Bronchial epithelial cell (primary cell): Measurements from ENCODE around the gene CTDSPL. TPM values are rescaled to one million over a fixed set of nuclear protein-coding genes. Genes with fewer than 3 reads are reported as not detected.

Experiments
- DNase-seq: peaks from one replicate; pipeline ENCODE4 v3.0.0-alpha.2; 2010; ENCODE audit warnings: low read depth
- FAIRE-seq: peaks from 2 replicates; lab custom pipeline; 2011; peaks lifted over from hg19 to GRCh38; lab: Jason Lieb, UNC
- H3K27me3 ChIP-seq: 2 replicates; pipeline ENCODE4 v1.5.1; 2011; ENCODE audit warnings: low read length; ENCODE audit not compliant: control insufficient read depth, insufficient read depth
- H3K36me3 ChIP-seq: 2 replicates; pipeline ENCODE4 v1.5.1; 2011; ENCODE audit warnings: low read length; ENCODE audit not compliant: control insufficient read depth, insufficient read depth
- H3K4me3 ChIP-seq: 2 replicates; pipeline ENCODE4 v1.5.1; 2011; ENCODE audit warnings: mild to moderate bottlenecking, low read depth, low read length, control low read depth
- total RNA-seq: library from RNA; depleted of rRNA; stranded (reverse); fragments of >200 nt; gene quantifications from 2 replicates; pipeline ENCODE4 v1.2.1, GENCODE V29; 2014
- TF ChIP-seq, protein P1 (sequence below): IDR thresholded peaks from 2 replicates; pipeline ENCODE4 v1.5.1; 2011; ENCODE audit warnings: mild to moderate bottlenecking, moderate library complexity, low read length, control low read depth, inconsistent platforms; ENCODE audit not compliant: insufficient read depth, severe bottlenecking

CTDSPL gene
- total RNA-seq, 1 donor from 2014 or later = 80.6 TPM

DNA sequence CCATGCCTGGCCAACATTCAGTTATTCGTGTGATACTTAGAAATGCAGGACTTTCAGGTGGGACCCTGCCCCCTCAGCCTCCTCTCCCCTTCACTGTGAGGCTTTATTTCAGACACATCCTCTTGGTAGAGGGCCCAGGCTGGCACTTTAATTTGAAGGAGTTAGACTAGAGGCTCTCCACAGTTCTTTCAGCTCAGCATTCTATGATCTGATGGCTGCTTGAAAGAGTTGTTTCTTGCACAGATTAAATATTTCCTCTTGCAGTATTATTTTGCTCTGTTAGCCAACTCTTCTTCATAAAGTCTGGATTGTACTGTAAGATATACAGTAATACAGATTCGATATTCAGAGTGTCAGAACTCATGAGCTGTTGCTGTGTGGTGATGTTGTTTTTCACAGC, 35.1 kb downstream of the CTDSPL start:
- FAIRE-seq = no peak
- Histone ChIP-seq H3K27me3 (no peaks in the 10 kb centered on the region), H3K4me3 (no peak overlapping the region), H3K36me3 (no peaks in the 10 kb centered on the region)
- TF ChIP-seq, protein P1, sequence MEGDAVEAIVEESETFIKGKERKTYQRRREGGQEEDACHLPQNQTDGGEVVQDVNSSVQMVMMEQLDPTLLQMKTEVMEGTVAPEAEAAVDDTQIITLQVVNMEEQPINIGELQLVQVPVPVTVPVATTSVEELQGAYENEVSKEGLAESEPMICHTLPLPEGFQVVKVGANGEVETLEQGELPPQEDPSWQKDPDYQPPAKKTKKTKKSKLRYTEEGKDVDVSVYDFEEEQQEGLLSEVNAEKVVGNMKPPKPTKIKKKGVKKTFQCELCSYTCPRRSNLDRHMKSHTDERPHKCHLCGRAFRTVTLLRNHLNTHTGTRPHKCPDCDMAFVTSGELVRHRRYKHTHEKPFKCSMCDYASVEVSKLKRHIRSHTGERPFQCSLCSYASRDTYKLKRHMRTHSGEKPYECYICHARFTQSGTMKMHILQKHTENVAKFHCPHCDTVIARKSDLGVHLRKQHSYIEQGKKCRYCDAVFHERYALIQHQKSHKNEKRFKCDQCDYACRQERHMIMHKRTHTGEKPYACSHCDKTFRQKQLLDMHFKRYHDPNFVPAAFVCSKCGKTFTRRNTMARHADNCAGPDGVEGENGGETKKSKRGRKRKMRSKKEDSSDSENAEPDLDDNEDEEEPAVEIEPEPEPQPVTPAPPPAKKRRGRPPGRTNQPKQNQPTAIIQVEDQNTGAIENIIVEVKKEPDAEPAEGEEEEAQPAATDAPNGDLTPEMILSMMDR = no peak
- DNase-seq = no peak

DNA sequence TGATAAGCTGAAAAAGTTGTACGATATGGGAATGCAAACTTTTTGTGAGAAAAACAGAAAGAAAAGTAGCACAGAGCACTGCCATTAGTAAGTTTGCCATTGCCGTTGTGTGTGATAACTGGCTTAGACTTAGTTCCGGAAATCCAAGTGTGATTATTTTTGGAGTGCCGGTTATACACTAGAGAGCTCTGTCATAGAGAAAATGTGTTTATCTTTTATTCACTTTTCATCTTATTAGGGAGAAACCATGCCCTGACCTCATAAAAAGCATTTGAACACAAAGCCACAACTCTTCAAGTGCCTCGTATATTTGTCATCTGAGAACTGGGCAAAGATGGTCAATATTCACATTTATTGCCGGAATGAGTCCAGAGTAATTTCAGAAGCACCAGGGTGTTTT, 36.1 kb downstream of the CTDSPL start:
- H3K27me3 ChIP-seq = no peaks in the 10 kb centered on the region
- H3K4me3 ChIP-seq = no peak overlapping the region
- TF ChIP-seq, protein P1 = no peak
- H3K36me3 ChIP-seq = no peaks in the 10 kb centered on the region
- FAIRE-seq (no peak), DNase-seq (no peak)

GRCh38 chr3:37898424-37898823, 36.7 kb downstream of the CTDSPL start:
- no peak for DNase-seq
- TF ChIP-seq, protein P1 = no peak
- no peak for FAIRE-seq
- Histone ChIP-seq H3K27me3 (no peaks in the 10 kb centered on the region), H3K36me3 (no peaks in the 10 kb centered on the region), H3K4me3 (no peak overlapping the region)

- TF ChIP-seq, protein P1 = no peak
- Histone ChIP-seq H3K36me3 (no peaks in the 10 kb centered on the region), H3K27me3 (no peaks in the 10 kb centered on the region), H3K4me3 (no peak overlapping the region)
- DNase-seq (no peak), FAIRE-seq (no peak)
These were observed 37.5 kb downstream of the CTDSPL start for GRCh38 chr3:37899101-37899707.

DNA sequence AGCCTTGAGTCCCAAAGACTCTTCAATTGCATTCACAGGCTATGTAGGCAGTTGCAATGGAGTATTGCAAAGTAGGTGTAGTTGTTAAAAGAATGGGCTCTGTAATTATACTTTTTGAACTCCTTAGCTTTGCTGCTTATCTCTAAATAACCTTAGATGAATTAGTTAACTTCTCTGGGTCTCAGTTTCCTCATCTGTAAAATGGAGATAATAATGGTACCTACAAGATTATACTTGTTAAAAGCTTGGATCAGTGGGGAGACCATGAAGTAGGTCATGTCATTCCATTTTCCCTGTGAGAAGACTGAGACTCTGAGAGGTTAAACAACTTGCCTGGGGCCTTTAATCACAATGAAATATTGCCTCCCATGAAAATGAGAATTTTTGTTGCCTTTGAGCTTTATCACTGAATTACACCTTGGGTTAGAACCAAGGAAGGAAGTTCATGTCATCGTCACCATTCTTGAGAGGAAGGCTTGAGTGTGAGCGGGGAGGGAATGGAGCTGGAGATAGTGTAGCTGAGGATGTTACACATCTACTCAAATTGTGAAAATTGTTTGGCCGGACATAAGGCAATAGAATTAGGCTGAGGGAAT, 38.1 kb downstream of the CTDSPL start:
- DNase-seq (no peak), FAIRE-seq (no peak)
- no peak overlapping the region for H3K4me3 ChIP-seq
- no peaks in the 10 kb centered on the region for H3K27me3 ChIP-seq
- no peaks in the 10 kb centered on the region for H3K36me3 ChIP-seq
- TF ChIP-seq, protein P1 = no peak
